ENCODE measurements around the gene FOSL2.

FOSL2 gene

GRCh38 chr2:28432362-28432761 lies 39.7 kb downstream of the FOSL2 start:
- no peak for DNase-seq (ENCODE audit: low spot score)

DNA sequence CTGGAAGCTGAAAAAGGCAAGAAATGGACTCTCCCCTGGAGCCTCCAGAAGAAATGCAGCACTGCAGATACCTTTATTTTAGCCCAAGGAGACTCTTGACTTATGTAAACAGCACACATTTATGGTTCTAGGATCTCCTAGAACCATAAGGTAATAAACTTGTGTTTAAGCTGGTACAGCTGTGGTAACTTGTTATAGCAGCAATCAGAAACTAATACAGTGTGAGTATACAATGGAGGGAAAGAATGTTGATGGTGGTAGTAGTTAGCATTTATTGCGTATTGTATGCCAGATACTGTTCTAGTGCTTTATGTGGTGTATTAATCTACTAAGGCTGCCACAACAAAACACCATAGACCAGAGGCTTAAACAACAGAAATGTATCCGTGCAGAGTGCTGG lies 40.6 kb downstream of the FOSL2 start:
- no peak for DNase-seq (ENCODE audit: low spot score)

GRCh38 chr2:28433935-28434599 lies 41.4 kb downstream of the FOSL2 start:
- no peak for DNase-seq (ENCODE audit: low spot score)

GRCh38 chr2:28434600-28434989 lies 41.9 kb downstream of the FOSL2 start:
- DNase-seq (ENCODE audit: low spot score), result no peak

- no peak for DNase-seq (ENCODE audit: low spot score)
These were observed 42.6 kb downstream of the FOSL2 start for GRCh38 chr2:28435241-28435640.

- DNase-seq (ENCODE audit: low spot score), result no peak
These were observed 43.2 kb downstream of the FOSL2 start for GRCh38 chr2:28435814-28436351.

DNA sequence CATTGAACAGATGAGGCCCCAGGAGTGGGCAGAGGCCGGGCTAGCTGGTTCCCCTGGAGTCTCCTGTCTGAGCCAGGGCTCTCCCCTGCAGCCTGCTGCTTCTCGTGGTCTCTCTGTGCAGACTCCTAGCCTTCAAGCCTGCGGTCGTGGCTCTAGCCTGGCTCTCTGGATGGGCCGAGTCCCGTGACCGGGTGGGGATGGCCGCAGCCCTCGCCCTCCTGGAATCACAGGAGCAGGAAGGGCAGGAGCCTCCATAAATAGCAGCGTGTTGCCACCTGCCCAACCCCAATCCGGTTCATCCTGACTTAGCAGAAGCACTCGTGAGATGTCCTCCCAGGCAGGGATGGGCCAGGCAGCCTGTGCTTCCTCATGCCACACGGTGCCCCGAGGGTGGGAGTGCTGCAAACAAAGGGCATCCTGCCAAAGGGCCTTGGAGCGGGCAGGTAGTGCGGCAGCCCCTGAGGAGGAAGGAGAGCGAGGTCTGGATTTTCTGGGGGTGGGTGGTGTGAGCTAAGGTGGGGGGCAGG lies 43.9 kb downstream of the FOSL2 start:
- DNase-seq (ENCODE audit: low spot score), result no peak

GRCh38 chr2:28437149-28437835 lies 44.6 kb downstream of the FOSL2 start:
- no peak for DNase-seq (ENCODE audit: low spot score)

GRCh38 chr2:28437918-28438317 lies 45.3 kb downstream of the FOSL2 start:
- DNase-seq (ENCODE audit: low spot score), result no peak

- DNase-seq (ENCODE audit: low spot score), result no peak
These were observed 45.9 kb downstream of the FOSL2 start for GRCh38 chr2:28438532-28439063.

- no peak for DNase-seq (ENCODE audit: low spot score)
These were observed 46.5 kb downstream of the FOSL2 start for GRCh38 chr2:28439127-28439526.

GRCh38 chr2:28439763-28440162 lies 47.1 kb downstream of the FOSL2 start:
- DNase-seq (ENCODE audit: low spot score), result no peak

DNA sequence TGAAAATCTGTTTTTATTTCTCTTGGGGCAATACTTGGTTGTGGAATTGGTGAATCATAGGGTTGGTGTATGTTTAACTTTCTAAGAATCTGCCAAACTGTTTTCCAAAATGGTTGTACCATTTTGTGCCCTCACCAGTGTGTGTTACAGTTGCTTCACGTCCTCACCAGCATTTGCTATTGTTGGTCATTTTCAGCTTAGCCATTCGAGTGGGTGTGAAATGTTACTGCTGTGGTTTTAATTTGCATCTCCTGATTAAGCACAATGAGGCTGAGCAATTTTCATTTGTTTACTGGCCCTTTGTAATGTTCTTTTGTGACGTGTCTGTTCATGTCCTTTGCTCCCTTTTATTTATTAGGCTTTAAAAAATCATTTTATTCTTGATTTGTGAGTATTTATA lies 49.7 kb downstream of the FOSL2 start:
- DNase-seq (ENCODE audit: low spot score), result no peak

DNA sequence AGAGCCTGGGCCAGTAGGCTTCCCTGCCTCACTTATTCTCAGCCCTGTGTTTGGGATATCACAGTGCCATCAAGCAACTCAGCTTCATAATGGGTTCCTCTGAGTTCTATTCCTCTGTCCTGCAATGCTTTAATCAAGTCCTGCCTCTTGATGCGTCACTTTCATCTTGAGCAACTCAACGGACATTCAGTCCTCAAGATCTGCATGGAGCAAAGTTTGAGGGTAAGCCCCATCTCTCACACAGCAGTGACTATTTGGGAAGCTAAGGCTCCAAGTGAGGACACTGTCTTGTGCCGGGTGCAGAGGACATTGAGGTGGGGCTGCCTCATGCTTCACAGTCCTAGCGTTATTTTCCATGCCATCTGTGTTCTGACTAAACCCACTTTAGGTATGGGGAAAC lies 52.3 kb downstream of the FOSL2 start:
- DNase-seq (ENCODE audit: low spot score), result no peak

DNA sequence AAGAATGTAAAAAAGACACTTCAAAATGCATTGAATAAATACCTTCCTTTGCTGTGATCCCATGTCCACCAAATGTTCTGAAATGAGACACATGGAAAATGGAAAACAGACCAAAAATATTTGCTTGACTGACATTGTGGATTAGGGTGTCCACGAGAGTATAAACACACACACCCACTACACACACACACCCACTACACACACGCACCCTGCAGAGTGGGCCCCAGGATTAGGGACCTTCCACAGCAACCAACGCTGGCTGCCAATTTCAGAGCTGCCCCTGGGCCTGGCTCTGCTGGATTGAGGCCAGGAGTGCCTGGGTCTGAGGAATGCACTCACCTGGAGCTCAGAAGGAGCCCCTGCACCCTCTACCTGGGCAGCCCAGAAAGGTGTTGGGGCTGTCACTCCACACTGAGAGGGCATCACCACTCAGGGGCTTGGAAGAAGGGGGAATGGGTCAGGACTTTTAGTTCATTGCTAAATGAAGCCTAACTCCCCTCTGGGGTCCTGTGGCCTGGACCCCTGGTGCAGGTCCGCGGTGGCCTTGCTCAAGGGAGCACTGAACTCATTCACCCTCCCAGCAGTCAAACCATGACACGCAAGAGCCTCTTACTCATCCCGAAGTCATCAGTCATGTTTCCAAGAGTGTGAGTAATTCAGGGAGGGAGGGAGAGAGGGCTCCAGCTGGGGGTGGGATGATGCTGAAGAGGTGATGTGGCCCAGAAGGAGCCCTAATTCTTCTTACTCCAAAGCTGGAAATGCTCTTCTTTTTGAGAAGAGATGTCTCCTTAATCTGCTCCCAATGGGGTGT lies 53.0 kb downstream of the FOSL2 start:
- DNase-seq (ENCODE audit: low spot score), result no peak

GRCh38 chr2:28446531-28446930 lies 53.9 kb downstream of the FOSL2 start:
- DNase-seq (ENCODE audit: low spot score), result no peak

DNA sequence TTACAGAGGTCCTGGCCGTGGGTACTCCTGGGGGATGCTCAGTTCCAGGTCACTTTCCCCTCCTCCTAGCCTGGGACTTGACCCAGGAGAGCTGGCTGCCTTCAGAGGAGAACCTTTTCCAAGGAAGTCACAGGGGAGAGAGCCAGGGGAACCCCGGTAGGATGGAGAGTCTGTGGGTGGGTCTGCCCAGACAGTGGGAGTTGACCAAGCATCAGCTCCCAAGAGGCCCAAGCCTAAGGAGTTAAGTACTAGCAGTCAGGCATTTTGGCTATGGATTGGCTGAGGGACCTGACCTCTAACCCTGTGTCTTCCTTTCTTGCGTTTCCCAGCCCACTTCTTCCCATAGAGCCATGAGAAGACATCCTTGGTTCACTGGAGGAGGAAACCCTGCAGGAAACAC lies 54.4 kb downstream of the FOSL2 start:
- no peak for DNase-seq (ENCODE audit: low spot score)

DNA sequence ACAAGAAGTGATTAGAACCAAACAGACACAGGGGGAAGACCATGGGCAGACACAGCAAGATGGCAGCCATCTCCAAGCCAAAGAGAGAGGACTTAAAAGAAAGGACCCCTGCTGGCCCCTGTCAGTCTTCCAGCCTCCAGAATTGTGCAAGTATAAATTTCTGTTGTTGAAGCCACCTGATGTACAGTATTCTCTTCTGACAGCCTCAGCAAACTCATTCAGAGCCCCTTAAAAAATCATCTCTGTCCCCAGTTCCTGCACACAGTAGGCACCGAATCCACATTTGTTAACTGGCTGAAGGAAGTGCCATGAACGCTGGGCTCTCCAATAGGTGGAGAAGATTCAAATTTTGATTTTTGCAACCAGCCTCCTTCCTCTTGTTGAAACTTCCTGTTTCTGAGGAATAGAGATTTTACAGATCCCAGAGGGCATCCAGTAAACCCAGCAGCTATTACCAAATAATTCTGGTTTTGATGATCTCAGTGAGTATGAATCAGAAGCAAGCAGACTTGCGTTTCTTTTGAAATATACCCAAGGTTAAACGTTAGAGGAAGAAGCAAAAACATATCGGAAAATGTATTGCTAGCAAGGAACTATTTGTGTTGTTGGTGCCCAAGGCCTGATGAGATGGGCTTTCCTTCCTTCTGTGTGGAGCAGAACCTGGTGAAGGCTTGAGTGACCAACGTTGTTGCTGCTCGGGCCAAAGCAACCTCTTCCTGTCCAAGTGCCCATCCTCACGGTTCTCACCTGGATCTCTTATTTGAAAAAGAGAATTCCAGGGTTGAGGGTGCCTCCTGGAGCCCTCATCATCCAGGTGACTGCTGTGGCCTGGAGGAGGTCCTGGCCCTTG lies 55.5 kb downstream of the FOSL2 start:
- no peak for DNase-seq (ENCODE audit: low spot score)

DNA sequence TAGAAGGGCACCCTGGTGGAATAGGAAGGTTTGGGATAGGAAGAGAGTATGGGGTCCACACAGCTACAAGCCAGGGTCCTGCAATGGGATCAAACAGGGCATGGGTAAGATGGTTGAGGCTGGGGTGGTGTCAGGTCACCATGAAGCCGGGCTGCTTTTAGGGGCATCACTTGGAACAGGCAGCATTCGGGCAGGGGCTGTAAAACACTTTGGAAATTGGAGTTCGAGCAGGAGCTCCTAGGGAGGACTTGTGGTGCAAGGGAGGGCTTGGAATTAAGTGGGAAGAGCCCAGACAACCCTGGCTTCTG lies 56.1 kb downstream of the FOSL2 start:
- no peak for DNase-seq (ENCODE audit: low spot score)

- no peak for DNase-seq (ENCODE audit: low spot score)
These were observed 56.4 kb downstream of the FOSL2 start for GRCh38 chr2:28449126-28449487.

DNA sequence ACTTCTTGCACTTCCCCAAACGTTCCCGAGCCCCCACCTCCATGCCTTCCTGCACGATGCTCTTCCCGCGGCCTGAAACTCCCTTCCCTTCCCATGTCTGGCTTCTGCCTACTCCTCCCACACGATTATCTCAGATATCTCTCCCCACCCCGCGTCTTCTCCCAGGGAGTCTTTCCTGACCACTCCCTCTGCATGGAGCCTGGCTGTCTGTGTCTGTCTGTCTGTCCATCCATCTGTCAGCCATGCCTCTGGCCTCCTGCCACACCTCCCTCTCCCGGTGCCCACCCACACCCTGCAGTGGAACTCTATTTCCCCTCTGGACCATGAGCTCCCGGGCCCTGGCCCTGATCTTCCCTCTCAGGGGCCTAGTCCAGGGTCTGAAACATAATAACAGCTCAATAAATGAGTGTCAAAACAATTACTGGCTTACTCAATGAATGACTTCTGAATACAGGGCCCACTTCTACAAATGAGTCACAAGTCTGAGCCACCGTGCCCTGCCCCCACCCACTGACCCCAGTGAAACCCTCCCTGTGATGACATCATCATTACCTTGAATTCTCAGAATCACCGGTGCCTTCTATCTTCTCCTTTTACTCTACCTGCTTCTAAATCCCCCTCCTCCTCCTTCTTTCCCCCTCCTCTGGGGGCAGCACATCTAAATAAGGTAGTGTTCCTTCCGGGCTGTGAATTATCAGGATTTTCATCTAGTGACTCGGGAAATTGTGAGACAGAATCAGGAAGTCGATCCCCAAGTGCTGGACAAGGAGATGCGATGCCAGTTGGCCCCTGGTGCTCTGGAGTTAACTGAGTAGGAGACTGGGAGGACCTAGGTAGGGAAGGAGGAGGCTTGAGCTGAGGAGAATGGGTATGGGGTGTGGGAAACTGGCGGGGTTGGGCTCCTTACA lies 57.1 kb downstream of the FOSL2 start:
- no peak for DNase-seq (ENCODE audit: low spot score)
